NCI-H1436 (cell line): Measurements from ENCODE around the gene NKPD1.

Source experiments
- DNase-seq: peaks from one replicate; lab custom pipeline; 2025; lab: John Stamatoyannopoulos, UW

NKPD1 gene

DNA sequence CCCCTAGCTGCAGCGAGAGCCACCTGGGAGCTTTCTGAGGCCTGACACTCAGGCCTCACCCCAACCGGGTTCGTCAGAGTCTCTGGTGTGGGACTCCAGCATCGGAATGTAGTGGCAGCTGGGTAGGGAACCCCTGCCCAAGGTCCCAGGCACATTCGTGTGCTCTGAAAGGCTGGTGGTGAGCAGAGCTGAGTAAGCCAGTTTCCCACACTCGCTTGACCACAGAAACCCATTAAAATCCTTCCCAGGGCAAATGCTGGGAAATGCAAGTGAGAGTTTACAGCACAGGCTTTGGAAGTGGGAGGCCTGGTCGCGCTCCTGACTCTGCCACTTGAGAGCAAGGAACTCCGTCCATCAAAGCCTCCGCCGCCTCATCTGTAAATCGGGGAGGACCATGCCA lies 13.0 kb upstream of the NKPD1 start:
- DNase-seq, result no peak

DNA sequence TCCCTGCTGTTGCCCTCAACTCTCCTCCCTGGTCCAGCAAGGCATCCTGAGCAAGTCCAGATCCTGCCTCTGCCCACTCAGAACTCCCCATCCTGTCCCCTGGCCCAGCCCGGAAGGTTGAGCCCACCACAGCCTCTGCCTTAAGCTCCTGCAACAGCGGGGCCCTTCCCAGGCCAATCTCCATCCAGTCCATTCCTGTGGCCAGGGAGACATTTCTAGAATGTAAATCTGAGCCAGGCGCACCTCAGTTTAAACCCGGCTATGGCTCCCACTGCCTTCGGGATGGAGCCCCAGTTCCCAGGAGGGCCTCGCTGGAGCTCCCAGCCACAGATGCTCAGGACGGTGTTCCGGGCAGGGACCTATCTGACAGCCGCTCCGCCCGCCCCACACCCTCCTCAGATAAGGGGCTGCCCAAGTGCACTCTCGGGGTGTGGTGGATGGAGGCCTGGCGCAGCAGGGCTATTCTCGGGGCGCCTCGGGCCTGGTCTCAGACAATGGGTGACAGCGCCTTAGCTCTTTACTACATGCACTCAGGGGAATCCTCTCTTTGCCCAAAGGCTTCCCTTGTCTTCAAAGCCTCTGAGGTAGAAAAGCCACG lies 11.9 kb upstream of the NKPD1 start:
- no peak for DNase-seq

DNA sequence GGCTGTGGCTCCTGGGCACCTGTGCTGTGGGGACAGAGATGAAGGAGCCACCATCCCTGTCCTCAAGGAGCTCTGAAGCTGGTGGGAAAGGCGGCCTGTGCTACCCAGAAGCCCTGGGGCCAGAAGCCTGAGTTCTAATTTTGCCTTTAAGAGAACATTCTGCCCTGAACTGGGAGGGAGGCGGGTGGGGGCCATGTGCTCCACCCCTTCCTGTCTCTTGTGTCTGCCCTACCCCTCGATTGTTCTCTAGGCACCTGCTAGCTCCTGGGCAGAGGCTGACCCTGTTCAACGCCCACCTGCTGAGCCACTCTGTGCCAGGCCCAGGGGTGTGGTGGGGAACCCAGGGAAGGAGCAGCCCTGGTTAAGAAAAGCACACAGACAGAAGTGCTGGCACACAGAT lies 11.4 kb upstream of the NKPD1 start:
- DNase-seq, result no peak

GRCh38 chr19:45171211-45171623 lies 10.4 kb upstream of the NKPD1 start:
- no peak for DNase-seq

DNA sequence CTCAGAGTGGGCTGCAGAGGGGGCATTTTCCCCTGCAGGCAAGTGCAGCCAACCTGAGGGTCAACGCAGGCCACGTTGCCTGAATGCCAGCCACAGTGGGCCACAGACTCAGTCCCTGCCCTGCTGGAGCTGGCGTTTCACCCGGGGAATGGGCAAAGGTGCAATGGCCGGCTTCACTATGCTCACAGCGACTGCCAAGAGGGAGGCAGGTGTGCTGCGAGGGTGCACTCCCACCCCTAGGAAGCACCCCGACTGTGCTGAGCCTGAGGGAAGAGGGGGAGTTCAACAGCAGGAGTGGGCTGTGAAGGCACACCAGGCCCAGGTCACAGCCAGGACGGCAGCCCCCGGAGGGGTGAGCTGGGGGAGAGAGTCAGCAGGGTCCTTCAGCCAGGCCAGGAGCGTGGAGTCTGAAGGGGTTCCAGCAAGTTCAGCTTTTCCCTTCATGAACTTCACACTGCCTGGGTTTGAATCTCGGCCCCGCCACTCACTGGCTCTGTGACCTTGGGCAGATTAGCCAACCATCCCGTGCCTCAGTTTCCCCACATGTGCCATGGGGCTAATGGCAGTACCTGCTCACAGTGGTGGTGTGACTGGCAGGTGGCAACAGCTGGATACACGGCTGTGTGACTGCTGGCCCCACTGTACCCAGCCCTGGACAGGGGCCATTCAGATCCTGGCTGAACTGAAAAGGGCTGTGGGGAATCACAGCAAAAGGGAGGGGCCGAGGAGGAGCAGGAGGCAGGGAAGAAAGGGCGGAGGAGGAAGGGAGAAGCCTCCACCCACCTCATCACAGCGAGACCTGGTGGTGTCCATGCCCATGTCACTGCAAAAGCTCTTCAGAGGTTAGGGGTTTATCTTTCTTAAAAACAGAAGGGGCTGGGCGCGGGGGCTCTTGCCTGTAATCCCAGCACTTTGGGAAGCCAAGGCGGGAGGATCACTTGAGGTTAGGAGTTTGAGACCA lies 9.6 kb upstream of the NKPD1 start:
- no peak for DNase-seq

DNA sequence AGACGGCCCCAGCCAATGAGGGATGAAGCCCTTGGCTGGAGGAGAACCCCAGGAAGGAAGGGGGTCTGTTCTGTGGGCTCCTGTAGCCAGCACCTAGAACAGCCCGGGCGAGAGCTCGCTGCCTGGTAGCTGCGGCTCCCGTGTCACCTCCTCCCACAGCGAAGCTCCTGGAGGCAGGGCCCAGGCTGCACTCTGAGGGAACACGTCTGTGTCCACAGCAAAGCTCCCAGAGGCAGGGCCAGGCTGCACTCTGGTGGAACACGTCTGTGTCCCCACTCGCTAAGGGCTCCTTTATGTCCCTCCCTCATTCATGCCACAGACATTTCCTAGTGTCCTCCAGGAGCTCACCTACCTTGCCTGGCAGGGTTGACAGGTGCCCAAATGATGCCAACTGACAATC lies 8.8 kb upstream of the NKPD1 start:
- no peak for DNase-seq

GRCh38 chr19:45168767-45169351 lies 8.1 kb upstream of the NKPD1 start:
- peak; percentile 30 for DNase-seq

GRCh38 chr19:45166723-45167252 lies 6.0 kb upstream of the NKPD1 start:
- DNase-seq, result no peak

GRCh38 chr19:45164577-45165335 lies 4.0 kb upstream of the NKPD1 start:
- no peak for DNase-seq

DNA sequence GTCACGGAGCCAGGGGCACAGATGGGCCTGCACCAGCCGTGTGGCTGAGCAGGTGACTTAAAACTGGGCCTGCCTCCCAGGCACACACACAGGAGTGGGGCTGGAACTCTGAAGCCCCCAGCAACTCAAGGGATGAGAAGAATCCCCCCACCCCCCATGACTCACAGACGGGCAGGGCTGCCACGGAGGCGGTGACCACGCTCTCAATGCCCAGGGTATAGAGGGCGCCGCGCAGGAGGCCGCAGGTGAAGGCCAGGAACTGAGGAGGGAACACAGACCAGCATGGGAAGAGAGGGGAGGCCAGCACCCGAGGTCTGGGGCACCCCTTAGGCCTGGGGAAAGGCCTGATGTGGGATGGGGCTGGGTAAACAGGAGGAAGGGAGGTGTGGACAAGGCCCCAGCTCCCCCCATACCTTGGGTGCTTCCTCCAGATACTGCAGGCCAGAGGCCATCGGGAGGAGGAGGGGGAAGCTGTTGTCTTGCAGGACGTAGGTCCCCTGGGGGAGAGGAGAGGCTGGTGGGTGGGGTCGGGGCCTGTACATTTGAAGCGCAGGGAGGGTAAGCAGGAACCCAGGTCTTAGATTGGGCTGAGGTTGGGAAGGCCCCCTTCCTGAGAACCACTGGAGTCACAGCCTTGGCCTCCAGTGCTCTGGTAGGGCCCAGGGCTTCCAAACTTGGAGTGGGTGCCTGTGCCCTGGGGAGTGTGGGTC lies 3.1 kb upstream of the NKPD1 start:
- no peak for DNase-seq

GRCh38 chr19:45163156-45163555 lies 2.4 kb upstream of the NKPD1 start:
- no peak for DNase-seq

- DNase-seq, result no peak
Measured at GRCh38 chr19:45162608-45163143, 1.9 kb upstream of the NKPD1 start.

DNA sequence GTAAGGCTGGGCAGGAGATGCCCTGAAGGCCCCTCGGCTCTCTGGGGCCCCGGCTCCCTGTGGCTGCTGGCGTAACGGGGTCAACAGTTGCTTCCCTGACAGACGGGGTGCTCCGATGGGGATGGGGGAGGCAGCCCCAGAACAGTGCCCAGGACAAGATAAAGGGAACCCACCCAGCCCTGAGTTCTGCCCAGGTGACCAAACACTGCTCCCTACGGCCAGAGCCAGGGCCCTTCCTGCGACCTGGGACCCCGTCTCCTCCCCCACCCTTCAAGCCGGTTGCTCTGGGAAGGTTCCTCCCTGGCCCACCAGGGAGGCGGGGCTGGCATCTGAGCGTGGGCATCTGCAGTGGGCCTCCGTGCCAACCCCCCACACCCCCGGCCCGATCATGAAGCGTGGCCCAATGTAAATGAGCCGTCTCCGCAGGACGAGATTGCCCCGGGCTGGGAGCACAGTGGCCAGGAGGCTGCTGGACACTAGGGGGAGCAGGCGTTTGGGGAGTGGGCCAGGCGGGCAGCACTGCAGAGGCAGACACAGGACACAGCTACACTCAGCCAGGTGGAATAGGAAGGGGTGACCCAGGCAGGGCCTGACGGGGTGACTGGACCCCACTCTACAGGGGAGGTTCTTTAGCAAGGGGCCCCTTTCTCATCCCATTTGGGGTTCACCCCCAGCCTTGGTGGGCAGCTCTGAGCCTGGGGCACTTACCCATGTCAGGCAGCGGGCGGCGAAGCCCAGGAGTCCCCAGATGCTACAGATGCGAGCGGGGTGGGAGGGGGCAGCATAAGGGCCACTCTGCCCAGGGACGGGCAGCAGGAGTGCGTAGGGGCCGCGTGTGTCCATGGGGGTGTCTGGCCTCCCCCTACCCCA lies 1.2 kb upstream of the NKPD1 start:
- no peak for DNase-seq

- no peak for DNase-seq
Measured at GRCh38 chr19:45159971-45160324, 834 bp downstream of the NKPD1 start.

GRCh38 chr19:45159210-45159970 lies 1.4 kb downstream of the NKPD1 start:
- DNase-seq, result no peak

DNA sequence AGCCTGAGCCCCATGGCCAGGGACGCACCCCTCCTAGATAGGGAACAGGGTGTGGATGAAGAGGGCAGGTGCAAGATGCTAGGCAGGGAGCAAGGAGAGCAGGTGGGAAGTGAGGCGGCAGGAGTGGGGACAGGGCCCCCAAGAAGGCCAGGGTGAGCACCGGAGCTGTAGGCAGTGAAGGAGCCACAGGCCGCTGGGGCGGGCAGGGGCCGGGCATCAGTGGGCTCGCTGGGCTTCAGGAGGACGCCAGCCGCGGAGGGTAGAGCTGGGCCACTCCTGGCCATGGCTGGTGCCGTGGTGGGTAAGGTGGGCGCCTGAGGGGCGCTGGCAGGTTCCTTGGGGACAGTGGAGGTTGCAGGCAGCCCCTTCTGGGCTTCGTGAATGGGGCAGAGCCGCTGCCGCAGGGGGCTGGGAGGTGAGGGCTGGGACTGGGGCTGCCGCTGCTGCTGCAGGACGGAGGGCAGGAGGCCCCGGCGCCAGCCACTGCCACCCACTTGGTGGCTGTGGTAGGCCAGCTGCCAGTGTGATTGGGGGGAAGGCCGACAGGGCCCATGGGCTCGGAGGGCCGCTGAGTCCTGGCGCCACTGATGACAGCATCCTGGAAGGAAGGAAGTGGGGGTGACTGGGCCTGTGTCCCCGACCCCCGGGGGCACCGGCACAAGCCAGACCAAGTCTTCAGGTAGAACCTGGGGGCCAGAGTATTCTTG lies 2.1 kb downstream of the NKPD1 start:
- no peak for DNase-seq

- DNase-seq, result no peak
Measured at GRCh38 chr19:45156751-45157150, 4.0 kb downstream of the NKPD1 start.

GRCh38 chr19:45156011-45156630 lies 4.7 kb downstream of the NKPD1 start:
- DNase-seq, result no peak
